ENCODE data around the gene SEMA4D.

The SEMA4D gene

DNA sequence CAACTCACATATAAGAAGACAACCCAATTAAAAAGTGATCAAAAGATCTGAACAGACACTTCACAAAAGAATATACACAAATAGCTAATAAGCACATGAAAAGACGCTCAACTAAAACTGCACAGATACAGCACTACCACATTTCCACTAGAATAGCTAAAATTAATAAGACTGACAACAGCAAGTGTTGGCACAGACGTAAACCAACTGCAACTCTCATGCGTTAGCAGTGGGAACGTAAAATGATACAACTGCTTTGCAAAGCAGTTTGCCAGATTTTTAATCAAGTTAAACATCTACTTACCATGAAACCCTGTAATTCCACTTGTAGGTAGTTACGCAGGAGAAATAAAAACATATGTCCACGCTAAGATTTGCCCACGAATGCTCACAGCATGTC is 9.0 kb downstream of the SEMA4D start:
- DNase-seq (ENCODE audit: low read depth, low spot score), result no peak
- TF ChIP-seq, protein P1, sequence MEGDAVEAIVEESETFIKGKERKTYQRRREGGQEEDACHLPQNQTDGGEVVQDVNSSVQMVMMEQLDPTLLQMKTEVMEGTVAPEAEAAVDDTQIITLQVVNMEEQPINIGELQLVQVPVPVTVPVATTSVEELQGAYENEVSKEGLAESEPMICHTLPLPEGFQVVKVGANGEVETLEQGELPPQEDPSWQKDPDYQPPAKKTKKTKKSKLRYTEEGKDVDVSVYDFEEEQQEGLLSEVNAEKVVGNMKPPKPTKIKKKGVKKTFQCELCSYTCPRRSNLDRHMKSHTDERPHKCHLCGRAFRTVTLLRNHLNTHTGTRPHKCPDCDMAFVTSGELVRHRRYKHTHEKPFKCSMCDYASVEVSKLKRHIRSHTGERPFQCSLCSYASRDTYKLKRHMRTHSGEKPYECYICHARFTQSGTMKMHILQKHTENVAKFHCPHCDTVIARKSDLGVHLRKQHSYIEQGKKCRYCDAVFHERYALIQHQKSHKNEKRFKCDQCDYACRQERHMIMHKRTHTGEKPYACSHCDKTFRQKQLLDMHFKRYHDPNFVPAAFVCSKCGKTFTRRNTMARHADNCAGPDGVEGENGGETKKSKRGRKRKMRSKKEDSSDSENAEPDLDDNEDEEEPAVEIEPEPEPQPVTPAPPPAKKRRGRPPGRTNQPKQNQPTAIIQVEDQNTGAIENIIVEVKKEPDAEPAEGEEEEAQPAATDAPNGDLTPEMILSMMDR (IDR thresholded peaks at IDR 0.05; ENCODE audit: low read depth, low read length), result no peak
- in situ Hi-C loops (cut with HindIII; ENCODE audit: low sequenced_read_pairs), result no loop called here
- H3K4me3 ChIP-seq (ENCODE audit: low read depth, low read length), result no peak overlapping the region

GRCh38 chr9:89488131-89488530 is 9.8 kb downstream of the SEMA4D start:
- in situ Hi-C loops (cut with HindIII; ENCODE audit: low sequenced_read_pairs), result no loop called here
- TF ChIP-seq, protein P1 (IDR thresholded peaks at IDR 0.05; ENCODE audit: low read depth, low read length), result no peak
- no peak overlapping the region for H3K4me3 ChIP-seq (ENCODE audit: low read depth, low read length)
- DNase-seq (ENCODE audit: low read depth, low spot score), result no peak

DNA sequence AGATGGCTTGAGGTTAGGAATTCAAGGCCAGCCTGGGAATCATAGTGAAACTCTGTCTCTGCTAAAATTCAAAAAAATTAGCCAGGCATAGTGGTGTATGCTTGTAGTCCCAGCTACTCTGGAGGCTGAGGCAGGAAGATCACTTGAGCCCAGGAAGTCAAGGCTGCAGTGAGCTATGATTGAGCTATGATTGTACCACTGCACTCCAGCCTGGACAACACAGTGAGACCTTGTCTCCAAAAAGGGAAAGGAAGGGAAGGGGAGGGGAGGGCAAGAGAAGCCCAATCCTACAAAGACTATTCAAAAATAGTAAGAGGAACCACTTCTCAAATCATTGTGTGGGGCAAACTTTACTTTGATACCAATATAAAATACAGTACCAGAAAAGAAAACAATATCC is 11.2 kb downstream of the SEMA4D start:
- H3K4me3 ChIP-seq (ENCODE audit: low read depth, low read length), result no peak overlapping the region
- no peak for DNase-seq (ENCODE audit: low read depth, low spot score)
- in situ Hi-C loops (cut with HindIII; ENCODE audit: low sequenced_read_pairs), result no loop called here

GRCh38 chr9:89484475-89485404 is 13.2 kb downstream of the SEMA4D start:
- in situ Hi-C loops (cut with HindIII; ENCODE audit: low sequenced_read_pairs), result no loop called here
- DNase-seq (ENCODE audit: low read depth, low spot score), result no peak
- TF ChIP-seq, protein P1 (IDR thresholded peaks at IDR 0.05; ENCODE audit: low read depth, low read length), result no peak
- H3K4me3 ChIP-seq (ENCODE audit: low read depth, low read length), result no peak overlapping the region

More for the DNA sequence above, 11.2 kb downstream of the SEMA4D start:
- TF ChIP-seq, protein P1 (IDR thresholded peaks at IDR 0.05; ENCODE audit: low read depth, low read length), result no peak

- DNase-seq (ENCODE audit: low read depth, low spot score), result no peak
- in situ Hi-C loops (cut with HindIII; ENCODE audit: low sequenced_read_pairs), result no loop called here
- H3K4me3 ChIP-seq (ENCODE audit: low read depth, low read length), result no peak overlapping the region
- TF ChIP-seq, protein P1 (IDR thresholded peaks at IDR 0.05; ENCODE audit: low read depth, low read length), result no peak
These were observed 14.1 kb downstream of the SEMA4D start for GRCh38 chr9:89483592-89484474.

GRCh38 chr9:89482901-89483361 is 15.0 kb downstream of the SEMA4D start:
- H3K4me3 ChIP-seq (ENCODE audit: low read depth, low read length), result no peak overlapping the region
- no peak for DNase-seq (ENCODE audit: low read depth, low spot score)
- TF ChIP-seq, protein P1 (IDR thresholded peaks at IDR 0.05; ENCODE audit: low read depth, low read length), result no peak
- in situ Hi-C loops (cut with HindIII; ENCODE audit: low sequenced_read_pairs), result no loop called here

All from astrocyte of the spinal cord (primary cell).